Psoas muscle (tissue), 8 donors: Measurements from ENCODE around the gene DRD4. TPM values are rescaled to one million over a fixed set of nuclear protein-coding genes. Genes with fewer than 3 reads are reported as not detected.

Experiments
- ATAC-seq, 4 donors: fragments of 200-7000 bp; cut with Tn5 transposase; one replicate each; pipeline ENCODE4 v1.9.1; 2020; ENCODE audit warnings: moderate library complexity in 3 of 4, mild to moderate bottlenecking in 2 of 4
- DNase-seq, 2 donors: peaks; one replicate each; pipeline ENCODE4 v3.0.0-alpha.2; 2020
- H3K27ac ChIP-seq: fragments of 200-600 bp; one replicate; pipeline ENCODE4 v1.8.0; 2022
- H3K27me3 ChIP-seq, 3 donors: fragments of 200-600 bp in 1 of 3; one replicate each; pipeline versions ENCODE4 v1.6.1 to v1.8.0; 2013 to 2022; ENCODE audit warnings: low read length in 2 of 3, mild to moderate bottlenecking in 2 of 3, moderate library complexity in 1 of 3; ENCODE audit not compliant: insufficient read depth in 3 of 3
- H3K36me3 ChIP-seq, 2 donors: fragments of 200-600 bp in 1 of 2; one replicate each; pipeline versions ENCODE4 v1.6.1 to v1.8.0; 2013 to 2022; ENCODE audit warnings: low read depth in 1 of 2, mild to moderate bottlenecking in 1 of 2, moderate library complexity in 1 of 2; ENCODE audit not compliant: insufficient read depth in 1 of 2
- H3K4me1 ChIP-seq: fragments of 200-600 bp; one replicate; pipeline ENCODE4 v1.8.0; 2022
- H3K4me3 ChIP-seq: fragments of 200-600 bp; one replicate; pipeline ENCODE4 v1.8.0; 2022; ENCODE audit warnings: mild to moderate bottlenecking
- H3K9me3 ChIP-seq: fragments of 200-600 bp; one replicate; pipeline ENCODE4 v1.8.0; 2022
- CTCF ChIP-seq: fragments of 200-600 bp; IDR thresholded peaks from one replicate; pipeline ENCODE4 v1.8.0; 2022; ENCODE audit warnings: antibody characterized with exemption
- WGBS, 3 donors: extraction: QIAGEN DNeasy Blood & Tissue Kit; methylation state at CpG; one replicate each; pipeline versions ENCODE4 v1.1.6 to v1.1.7; 2013; 5-methylcytosine and 5-hydroxymethylcytosine counted together
- intact Hi-C, 2 donors: fragments of 100-400 bp; cut with DNase I; formaldehyde crosslinking; loops; one replicate each; pipeline versions ENCODE4 v1.11.0 to v1.14.2; 2022
- polyA plus RNA-seq, 3 donors: library from polyadenylated mRNA; stranded (reverse); fragments of 200-250 nt; gene quantifications; one replicate each; pipeline ENCODE4 v1.2.3, GENCODE V29; 2013
- total RNA-seq, 4 donors: library from RNA; stranded (reverse); fragmentation: NEBNext Ultra II Directional in 2 of 4; extraction: Animal tissue kit (Norgen Biotek cat#: 25700) in 2 of 4; gene quantifications; one replicate each; pipeline versions ENCODE4 v1.2.1 to v1.2.4, GENCODE V29; 2021 to 2023
- donor health status: healthy with polysubstance abuse.
- donor health status: DM: no; HTN: no; CAD: no; lungs with moderate emphysema.
- donor health status: Bipolar disorder and iron deficiency.
- donor health status: healthy.
- donor health status: DM: yes; HTN: yes; CAD: no.
- donor health status: DM: no; HTN: no; CAD: no.
- donor health status: DM: no; HTN: no; CAD: no.
- donor health status: DM: yes; HTN: yes; CAD: no.

Gene DRD4
- total and polyA plus RNA-seq, 7 donors = 0.14 to 1.2 (median 0.55) TPM; not detected in 2

DNA sequence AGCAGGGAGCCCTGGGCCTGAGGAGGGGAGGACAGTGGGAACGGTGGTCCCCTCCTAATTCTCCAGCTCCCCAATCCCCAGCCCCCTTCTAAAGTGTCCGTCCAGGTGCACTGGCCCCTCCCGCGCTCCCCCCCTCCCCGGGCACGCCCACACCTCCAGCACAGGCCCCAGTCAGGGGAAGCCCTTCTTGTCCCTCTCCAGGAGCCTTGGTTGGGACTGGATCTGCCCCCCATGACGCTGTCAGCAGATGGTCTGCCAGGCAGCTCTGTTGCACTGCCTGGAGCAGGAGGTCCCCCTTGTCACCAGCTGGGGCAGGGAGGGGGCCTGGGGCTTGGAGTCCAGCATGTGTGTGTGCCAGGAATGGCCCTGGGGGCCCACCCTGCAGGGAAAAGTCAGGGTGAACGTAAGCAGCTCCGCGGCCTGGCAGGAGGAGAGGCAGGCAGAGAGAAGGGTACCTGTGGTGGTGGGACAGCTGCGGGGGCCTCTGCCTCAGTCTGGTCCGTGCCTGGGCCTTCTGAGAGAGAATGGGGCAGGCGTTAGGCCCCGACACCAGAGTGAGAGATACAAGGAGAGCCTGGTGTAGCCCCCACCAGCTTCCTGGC lies 22.9 kb upstream of the DRD4 start:
- 55 to 70% (median 64%) methylated on average over 12 to 14 of the region's 14 CpGs for WGBS, 3 donors
- Histone ChIP-seq H3K9me3 (no peaks in the 10 kb centered on the region), H3K4me1 (peaks cover 39% of the 10 kb centered on the region), H3K36me3 (peaks cover 6 to 48% of the 10 kb centered on the region in 2 donors), H3K27ac (peak overlapping the region; percentile 93), H3K4me3 (peak overlapping the region; percentile 85), H3K27me3 (no peaks in the 10 kb centered on the region)
- TF ChIP-seq CTCF = no peak
- no peak for DNase-seq
- ATAC-seq = no peak
- intact Hi-C loops = no loop called here

DNA sequence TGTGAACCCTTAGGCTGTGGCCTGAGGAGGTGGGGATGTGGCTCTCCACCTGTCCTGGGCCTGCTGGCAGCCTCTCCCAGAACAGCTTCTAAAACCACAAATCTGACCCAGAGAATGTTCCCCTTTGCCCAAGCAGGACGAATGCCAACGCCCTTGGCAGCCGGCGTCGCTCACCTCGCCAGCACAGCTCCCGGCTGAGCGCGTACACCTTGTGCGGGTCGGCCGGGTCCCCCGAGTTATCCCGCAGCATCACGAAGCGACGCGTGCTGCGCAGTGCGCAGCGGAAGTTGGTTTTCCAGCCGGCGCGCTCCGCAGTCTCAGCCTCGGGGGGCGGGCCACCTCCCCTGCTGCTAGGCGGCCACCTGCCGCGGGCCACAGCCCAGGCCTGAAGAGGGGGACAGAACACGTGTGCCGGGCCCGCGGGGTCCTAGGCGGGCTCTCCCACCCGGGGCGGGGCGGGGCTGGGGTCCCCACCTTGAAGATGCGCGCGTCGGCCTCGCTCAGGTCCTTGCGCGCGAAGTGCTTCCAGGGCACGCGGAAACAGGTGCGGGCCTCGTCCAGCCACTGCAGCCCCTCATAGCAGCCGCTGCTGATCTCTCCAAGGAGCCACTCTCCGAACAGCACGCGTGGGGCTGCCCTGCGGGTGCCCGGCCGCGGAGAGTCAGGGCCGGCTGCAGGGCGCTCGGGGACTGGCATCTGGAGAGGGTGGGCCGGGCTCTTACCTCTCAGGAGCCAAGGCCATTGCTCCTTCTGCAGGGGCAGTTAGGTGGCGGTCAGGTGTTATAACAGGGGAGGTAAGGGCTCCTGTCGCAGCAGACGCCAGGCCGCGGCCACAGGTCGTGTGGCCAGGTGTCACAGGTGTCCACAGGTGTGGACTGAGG lies 22.2 kb upstream of the DRD4 start:
- peak; percentile 41 to 72 (median 52) for ATAC-seq
- Histone ChIP-seq H3K9me3 (no peaks in the 10 kb centered on the region), H3K27ac (peak overlapping the region; percentile 93), H3K4me1 (peaks cover 39% of the 10 kb centered on the region), H3K4me3 (peak overlapping the region; percentile 85), H3K27me3 (no peaks in the 10 kb centered on the region), H3K36me3 (peaks cover 6 to 41% of the 10 kb centered on the region in 2 donors)
- no peak for TF ChIP-seq CTCF
- WGBS, 3 donors = 38 to 39% (median 38%) methylated on average over 54 to 68 of the region's 68 CpGs
- peak; percentile 75 to 85 for DNase-seq
- intact Hi-C loops = no loop called here

- DNase-seq (peak; percentile 96 to 97), ATAC-seq (peak; percentile 63 to 76 (median 67))
- peaks cover 39% of the 10 kb centered on the region for H3K4me1 ChIP-seq
- TF ChIP-seq CTCF = no peak
- H3K36me3 ChIP-seq = peaks cover 6 to 33% of the 10 kb centered on the region in 2 donors
- peak within 1 kb of the TSS; percentile 85 for H3K4me3 ChIP-seq
- H3K9me3 ChIP-seq = no peaks in the 10 kb centered on the region
- WGBS, 3 donors = 4 to 8% (median 5%) methylated on average over 59 to 66 of the region's 66 CpGs
- no peaks in the 10 kb centered on the region for H3K27me3 ChIP-seq
- H3K27ac ChIP-seq = peak within 1 kb of the TSS; percentile 93
- intact Hi-C loops = no loop called here
Measured at GRCh38 chr11:615504-616319, 21.4 kb upstream of the DRD4 start, which contains the start of gene IRF7. Gene IRF7, minus strand, starts transcription at chr11:615950. Its CDS starts 586 bp downstream, at chr11:615364.

DNA sequence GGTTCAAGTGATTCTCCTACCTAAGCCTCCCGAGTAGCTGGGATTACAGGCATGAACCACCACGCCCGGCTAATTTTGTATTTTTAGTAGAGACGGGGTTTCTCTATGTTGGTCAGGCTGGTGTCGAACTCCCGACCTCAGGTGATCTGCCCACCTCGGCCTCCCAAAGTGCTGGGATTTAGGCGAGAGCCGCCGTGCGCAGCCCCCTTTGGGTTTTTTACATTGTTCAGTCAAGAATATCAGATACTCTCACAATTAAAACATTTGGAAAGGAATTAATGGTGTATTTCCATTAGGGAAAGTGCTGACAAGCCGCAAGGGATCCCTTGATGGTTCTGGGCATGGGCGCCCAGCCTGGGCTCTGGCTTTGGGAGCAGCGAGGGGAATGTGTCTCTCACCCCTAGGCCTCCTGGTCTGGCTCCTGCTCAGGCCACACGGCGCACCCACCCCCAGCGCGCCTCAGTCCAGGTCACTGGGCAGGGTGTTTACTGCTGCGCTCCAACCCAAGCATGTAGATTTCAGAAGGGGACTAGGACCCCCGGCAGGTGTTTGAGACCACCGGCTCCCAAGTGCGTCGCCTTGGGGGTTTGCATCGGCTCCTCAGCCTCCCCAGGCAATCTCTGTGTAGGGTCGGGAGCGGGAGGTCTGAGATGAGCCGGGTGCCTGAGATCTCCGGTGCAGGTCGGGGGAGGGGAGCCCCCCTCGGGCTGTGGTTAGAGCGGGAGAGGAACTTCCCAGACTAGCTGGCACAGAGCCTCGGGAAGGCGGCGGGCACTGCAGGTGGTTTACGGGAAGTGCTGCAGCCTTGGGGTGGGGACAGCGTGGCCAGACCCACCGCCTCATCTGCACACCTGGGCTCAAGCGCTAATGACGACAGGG lies 20.5 kb upstream of the DRD4 start:
- Histone ChIP-seq H3K27me3 (no peaks in the 10 kb centered on the region), H3K4me3 (peak overlapping the region; percentile 85), H3K36me3 (peaks cover 0 to 24% of the 10 kb centered on the region in 2 donors), H3K9me3 (no peaks in the 10 kb centered on the region), H3K27ac (peak overlapping the region; percentile 93), H3K4me1 (peaks cover 39% of the 10 kb centered on the region)
- TF ChIP-seq CTCF = no peak
- 84 to 86% (median 85%) methylated on average over 39 of the region's 39 CpGs for WGBS, 3 donors
- ATAC-seq = no peak
- intact Hi-C loops = no loop called here
- DNase-seq = peak in 1 of 2 donors; percentile 34
